Endothelial cell (in vitro differentiated cells): ENCODE results near the gene CKM. TPM values are rescaled to one million over a fixed set of nuclear protein-coding genes. Genes with fewer than 3 reads are reported as not detected.

Experiments used
- DNase-seq: peaks from one replicate; pipeline ENCODE4 v3.0.0; 2021; ENCODE audit warnings: low spot score
- H3K27ac Mint-ChIP-seq: one replicate; pipeline ENCODE4 v1.8.0; 2021; ENCODE audit warnings: mixed read lengths, inconsistent platforms; ENCODE audit not compliant: unreplicated experiment
- H3K27me3 Mint-ChIP-seq: one replicate; pipeline ENCODE4 v1.8.0; 2021; ENCODE audit warnings: mild to moderate bottlenecking, moderate library complexity, mixed read lengths, inconsistent platforms; ENCODE audit not compliant: unreplicated experiment
- H3K36me3 Mint-ChIP-seq: one replicate; pipeline ENCODE4 v1.8.0; 2021; ENCODE audit warnings: mild to moderate bottlenecking, low read depth, mixed read lengths, inconsistent platforms; ENCODE audit not compliant: unreplicated experiment
- H3K4me1 Mint-ChIP-seq: one replicate; pipeline ENCODE4 v1.8.0; 2021; ENCODE audit warnings: mild to moderate bottlenecking, mixed read lengths, inconsistent platforms; ENCODE audit not compliant: unreplicated experiment
- H3K4me3 Mint-ChIP-seq: one replicate; pipeline ENCODE4 v1.8.0; 2021; ENCODE audit warnings: mild to moderate bottlenecking, mixed read lengths, inconsistent platforms; ENCODE audit not compliant: unreplicated experiment
- H3K9me3 Mint-ChIP-seq: one replicate; pipeline ENCODE4 v1.8.0; 2021; ENCODE audit warnings: mixed read lengths, inconsistent platforms; ENCODE audit not compliant: unreplicated experiment
- CTCF ChIP-seq: fragments of 200-600 bp; sonication (generic); IDR thresholded peaks from one replicate; pipeline ENCODE4 v1.5.0; 2021; ENCODE audit warnings: antibody characterized with exemption; ENCODE audit not compliant: unreplicated experiment
- total RNA-seq: library from RNA; stranded (reverse); fragmentation: NEBNext Ultra II Directional; extraction: Animal tissue kit (Norgen Biotek cat#: 25700); gene quantifications from one replicate; pipeline ENCODE4 v1.2.1, GENCODE V29; 2021; ENCODE audit not compliant: unreplicated experiment

CKM gene
- total RNA-seq, 1 donor from 2014 or later, result not detected

GRCh38 chr19:45352914-45353796 lies 30.5 kb upstream of the CKM start:
- DNase-seq, result no peak
- H3K27ac Mint-ChIP-seq, result no peak overlapping the region
- peaks cover 8% of the 10 kb centered on the region for H3K27me3 Mint-ChIP-seq
- no peak for TF ChIP-seq CTCF
- H3K4me3 Mint-ChIP-seq, result peak overlapping the region; percentile 28
- H3K9me3 Mint-ChIP-seq, result no peaks in the 10 kb centered on the region
- peaks cover 40% of the 10 kb centered on the region for H3K36me3 Mint-ChIP-seq
- no peaks in the 10 kb centered on the region for H3K4me1 Mint-ChIP-seq

- H3K36me3 Mint-ChIP-seq, result peaks cover 40% of the 10 kb centered on the region
- H3K27ac Mint-ChIP-seq, result no peak overlapping the region
- H3K9me3 Mint-ChIP-seq, result no peaks in the 10 kb centered on the region
- TF ChIP-seq CTCF, result no peak
- peaks cover 8% of the 10 kb centered on the region for H3K27me3 Mint-ChIP-seq
- no peaks in the 10 kb centered on the region for H3K4me1 Mint-ChIP-seq
- H3K4me3 Mint-ChIP-seq, result no peak overlapping the region
- no peak for DNase-seq
Observed at GRCh38 chr19:45352471-45352870, 29.8 kb upstream of the CKM start.

DNA sequence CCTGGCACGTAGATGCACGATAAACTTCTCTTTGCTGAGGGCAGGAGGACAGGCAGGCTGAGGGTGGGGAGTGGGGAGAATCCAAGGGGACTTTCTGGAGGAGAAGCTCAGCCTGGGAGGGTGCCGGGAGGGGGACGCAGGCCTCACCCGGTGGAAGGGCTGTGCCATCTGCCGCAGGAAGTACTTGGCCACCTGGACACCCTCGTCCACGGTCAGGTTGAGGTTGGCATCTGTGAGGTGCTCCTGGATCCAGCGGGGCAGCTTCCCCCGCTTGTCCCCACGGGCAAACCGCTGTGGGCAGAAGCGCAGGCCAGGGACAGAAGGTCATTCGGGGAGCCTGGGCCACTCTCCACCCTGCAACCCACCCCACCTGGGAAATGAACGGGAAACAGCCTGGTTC lies 29.4 kb upstream of the CKM start:
- Mint-ChIP-seq H3K27ac (no peak overlapping the region), H3K9me3 (no peaks in the 10 kb centered on the region), H3K4me1 (no peaks in the 10 kb centered on the region), H3K27me3 (peaks cover 8% of the 10 kb centered on the region), H3K4me3 (no peak overlapping the region), H3K36me3 (peaks cover 37% of the 10 kb centered on the region)
- no peak for TF ChIP-seq CTCF
- DNase-seq, result no peak

- DNase-seq, result no peak
- no peaks in the 10 kb centered on the region for H3K9me3 Mint-ChIP-seq
- H3K4me1 Mint-ChIP-seq, result no peaks in the 10 kb centered on the region
- no peak overlapping the region for H3K4me3 Mint-ChIP-seq
- no peak overlapping the region for H3K27ac Mint-ChIP-seq
- TF ChIP-seq CTCF, result no peak
- peaks cover 33% of the 10 kb centered on the region for H3K36me3 Mint-ChIP-seq
- H3K27me3 Mint-ChIP-seq, result peaks cover 10% of the 10 kb centered on the region
Observed at GRCh38 chr19:45351401-45351952, 28.8 kb upstream of the CKM start.

DNA sequence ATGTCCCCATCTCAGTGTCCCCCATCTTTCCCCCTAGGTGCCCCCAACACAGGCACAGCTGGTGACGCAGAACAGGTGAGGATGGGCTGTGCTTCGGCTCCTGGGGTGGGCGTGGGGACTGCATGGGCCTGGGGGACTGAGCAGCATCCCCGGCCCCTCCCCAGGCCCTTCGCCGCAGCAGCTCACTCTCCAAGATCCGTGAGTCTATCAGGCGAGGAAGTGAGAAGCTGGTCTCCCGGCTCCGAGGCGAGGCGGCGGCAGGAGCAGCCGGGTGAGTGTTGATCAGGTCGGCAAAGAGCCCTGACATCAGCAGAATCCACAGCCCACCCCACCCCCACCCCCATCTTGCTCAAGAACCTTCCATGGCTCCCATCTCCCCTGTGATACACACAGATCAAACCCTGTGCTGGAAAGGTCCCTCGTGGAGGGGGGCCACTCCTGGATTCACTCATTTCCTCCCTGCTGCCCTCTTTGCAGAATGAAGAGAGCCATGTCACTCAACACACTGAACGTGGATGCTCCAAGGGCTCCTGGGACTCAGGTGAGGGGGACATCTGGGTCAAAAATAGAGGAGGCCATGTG lies 27.9 kb upstream of the CKM start:
- no peak overlapping the region for H3K4me3 Mint-ChIP-seq
- H3K27ac Mint-ChIP-seq, result no peak overlapping the region
- no peaks in the 10 kb centered on the region for H3K4me1 Mint-ChIP-seq
- no peaks in the 10 kb centered on the region for H3K9me3 Mint-ChIP-seq
- no peak for TF ChIP-seq CTCF
- no peak for DNase-seq
- H3K36me3 Mint-ChIP-seq, result peaks cover 33% of the 10 kb centered on the region
- H3K27me3 Mint-ChIP-seq, result peaks cover 14% of the 10 kb centered on the region
